GM23338 (cell line): ENCODE measurements around the gene GNPTG. TPM values are rescaled to one million over a fixed set of nuclear protein-coding genes. Genes with fewer than 3 reads are reported as not detected.
A peak's percentile ranks its signal among the peaks of the same experiment; 100 is the strongest.

ENCODE experiments used
- ATAC-seq: fragments of 200-7000 bp; cut with Tn5 transposase; 3 replicates; pipeline ENCODE4 v1.9.1; 2020
- DNase-seq: peaks from one replicate; pipeline ENCODE4 v3.0.0-alpha.2; 2015; ENCODE audit warnings: low spot score
- H2AFZ ChIP-seq: fragments of 200-600 bp; sonication (generic); 2 replicates; pipeline ENCODE4 v1.8.0; 2016; ENCODE audit warnings: antibody characterized with exemption, mild to moderate bottlenecking, moderate library complexity
- H3F3A ChIP-seq: fragments of 200-600 bp; sonication (generic); replicated peaks from 2 replicates; pipeline ENCODE4 v1.8.0; 2017; ENCODE audit warnings: antibody characterized with exemption, mixed run types, low read depth
- H3K27ac ChIP-seq: fragments of 200-600 bp; sonication (generic); 2 replicates; pipeline ENCODE4 v1.6.1; 2016; ENCODE audit warnings: low read depth
- H3K27me3 ChIP-seq: fragments of 200-600 bp; sonication (generic); 2 replicates; pipeline ENCODE4 v1.8.0; 2016; ENCODE audit warnings: mild to moderate bottlenecking, mixed run types, moderate library complexity; ENCODE audit not compliant: insufficient read depth
- H3K36me3 ChIP-seq: fragments of 200-600 bp; sonication (generic); 2 replicates; pipeline ENCODE4 v1.8.0; 2016; ENCODE audit warnings: mild to moderate bottlenecking; ENCODE audit not compliant: insufficient read depth
- H3K4me1 ChIP-seq: fragments of 200-600 bp; sonication (generic); 2 replicates; pipeline ENCODE4 v1.8.0; 2016; ENCODE audit warnings: mild to moderate bottlenecking, moderate library complexity; ENCODE audit not compliant: insufficient read depth
- H3K4me2 ChIP-seq: fragments of 200-600 bp; sonication (generic); 2 replicates; pipeline ENCODE4 v1.7.1; 2017; ENCODE audit warnings: mixed run types
- H3K4me3 ChIP-seq: fragments of 200-600 bp; sonication (generic); 2 replicates; pipeline ENCODE4 v1.6.1; 2016; ENCODE audit warnings: mixed run types
- H3K79me2 ChIP-seq: fragments of 200-600 bp; sonication (generic); replicated peaks from 2 replicates; pipeline ENCODE4 v1.8.0; 2017; ENCODE audit warnings: mild to moderate bottlenecking; ENCODE audit not compliant: insufficient read depth
- H3K9me2 ChIP-seq: fragments of 200-600 bp; sonication (generic); 2 replicates; pipeline ENCODE4 v1.8.0; 2017; ENCODE audit not compliant: insufficient read depth
- H4K20me1 ChIP-seq: fragments of 200-600 bp; sonication (generic); replicated peaks from 2 replicates; pipeline ENCODE4 v1.8.0; 2017; ENCODE audit warnings: mild to moderate bottlenecking; ENCODE audit not compliant: insufficient read depth
- H3K27ac Mint-ChIP-seq: 2 replicates; pipeline ENCODE4 v1.8.0; 2020; ENCODE audit warnings: inconsistent platforms, mild to moderate bottlenecking, moderate library complexity, mixed read lengths
- H3K27me3 Mint-ChIP-seq: 3 replicates; pipeline ENCODE4 v1.8.0; 2022; ENCODE audit warnings: low read depth, mild to moderate bottlenecking, moderate library complexity, mixed read lengths, inconsistent platforms; ENCODE audit not compliant: insufficient read depth, poor library complexity
- H3K36me3 Mint-ChIP-seq: 3 replicates; pipeline ENCODE4 v1.8.0; 2021; ENCODE audit warnings: low read depth, mild to moderate bottlenecking, inconsistent platforms, moderate library complexity, mixed read lengths
- H3K4me1 Mint-ChIP-seq: 3 replicates; pipeline ENCODE4 v1.8.0; 2020; ENCODE audit warnings: mild to moderate bottlenecking, inconsistent platforms, mixed read lengths
- H3K4me3 Mint-ChIP-seq: 3 replicates; pipeline ENCODE4 v1.8.0; 2021; ENCODE audit warnings: moderate library complexity, mild to moderate bottlenecking, inconsistent platforms, mixed read lengths
- H3K9me3 Mint-ChIP-seq: 3 replicates; pipeline ENCODE4 v1.8.0; 2020; ENCODE audit warnings: moderate library complexity, mild to moderate bottlenecking, inconsistent platforms, mixed read lengths
- CREB1 ChIP-seq: fragments of 250-450 bp; sonication (Bioruptor Pico); IDR thresholded peaks from 2 replicates; pipeline ENCODE4 v1.5.0; 2020; ENCODE audit warnings: low read depth, mild to moderate bottlenecking, moderate library complexity
- EZH2 ChIP-seq: fragments of 200-600 bp; sonication (generic); IDR thresholded peaks from one replicate; pipeline ENCODE4 v1.8.0; 2017; ENCODE audit warnings: antibody characterized with exemption, mild to moderate bottlenecking, low read depth; ENCODE audit not compliant: unreplicated experiment
- EZH2phosphoT487 ChIP-seq: fragments of 200-600 bp; sonication (generic); IDR thresholded peaks from one replicate; pipeline ENCODE4 v1.8.1; 2018; ENCODE audit warnings: antibody characterized with exemption; ENCODE audit not compliant: unreplicated experiment
- JUNB ChIP-seq: IDR thresholded peaks from one replicate; pipeline ENCODE4 v1.6.1; 2016; ENCODE audit warnings: antibody characterized with exemption; ENCODE audit not compliant: unreplicated experiment
- STAT1 ChIP-seq: IDR thresholded peaks from one replicate; pipeline ENCODE4 v1.6.1; 2016; ENCODE audit warnings: antibody characterized with exemption; ENCODE audit not compliant: unreplicated experiment
- ZNF114 ChIP-seq: fragments of 250-450 bp; sonication (Bioruptor Pico); IDR thresholded peaks from 2 replicates; pipeline ENCODE4 v1.5.0; 2020; ENCODE audit warnings: mild to moderate bottlenecking, moderate library complexity
- polyA plus RNA-seq: library from polyadenylated mRNA; unstranded; fragments of >200 nt; fragmentation: Nextera tagmentation; extraction: Ambion mirVana; gene quantifications from 2 replicates; pipeline ENCODE4 v1.2.1, GENCODE V29; 2016
- total RNA-seq: library from RNA; depleted of rRNA; stranded (reverse); fragments of >200 nt; shearing (Covaris generic); gene quantifications from 2 replicates; pipeline ENCODE4 v1.2.3, GENCODE V29; 2014
- TF ChIP-seq, protein P1 (sequence below): IDR thresholded peaks from 2 replicates; pipeline ENCODE4 v1.6.1; 2016; ENCODE audit warnings: antibody characterized with exemption
- TF ChIP-seq, protein P2 (sequence below): IDR thresholded peaks from one replicate; pipeline ENCODE4 v1.6.1; 2018; ENCODE audit warnings: antibody characterized with exemption; ENCODE audit not compliant: unreplicated experiment

GNPTG gene
- total and polyA plus RNA-seq, 2 experiments from 2014 or later: 23.3 to 41.0 TPM

DNA sequence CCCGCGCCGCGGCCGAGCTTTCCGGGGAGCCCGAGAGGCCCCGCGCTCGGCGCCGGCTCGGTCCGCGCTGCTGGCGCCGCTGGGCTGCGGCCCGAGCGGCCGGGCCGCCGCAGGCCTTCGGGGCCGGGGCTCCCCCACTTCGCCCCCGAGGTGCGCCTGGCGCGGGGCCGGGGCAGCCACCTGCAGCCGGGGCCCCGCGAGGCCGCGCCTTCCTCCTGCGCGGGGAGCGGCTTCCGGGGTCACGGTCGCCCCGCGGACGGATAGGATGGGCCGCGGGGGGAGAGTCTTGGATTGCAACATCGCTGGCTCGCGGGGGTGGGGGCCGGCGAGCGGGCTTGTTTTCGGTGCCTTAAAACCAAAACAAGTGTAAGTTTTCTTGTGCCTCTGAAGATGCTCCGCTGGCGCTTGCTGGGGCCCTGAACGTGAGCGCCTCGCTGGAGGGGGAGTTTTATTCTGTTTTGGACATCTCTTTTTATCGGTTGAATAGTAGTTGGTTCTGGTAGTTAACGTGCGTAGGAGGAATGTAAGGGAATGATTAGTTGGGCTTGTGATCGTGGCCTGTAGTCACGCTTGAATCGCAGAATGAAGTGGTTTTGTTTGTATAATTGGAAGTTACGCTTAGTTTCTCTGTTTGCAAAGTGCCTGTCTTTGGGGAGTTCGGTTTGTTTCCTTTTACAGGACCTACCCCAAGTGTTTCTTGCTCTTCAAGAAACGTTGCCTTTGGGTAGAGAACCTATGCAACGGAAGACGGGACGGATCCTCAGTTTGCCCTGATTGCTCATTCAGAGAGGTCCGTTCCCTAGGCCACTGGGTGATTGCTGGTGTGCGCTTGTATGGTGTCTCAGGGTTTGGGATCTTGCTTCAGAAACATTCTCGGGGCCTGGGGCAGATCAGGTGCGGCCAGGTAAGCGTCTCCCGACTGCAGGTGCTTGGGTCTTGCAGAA, 41.6 kb upstream of the GNPTG start (continued):
- TF ChIP-seq, protein P1, sequence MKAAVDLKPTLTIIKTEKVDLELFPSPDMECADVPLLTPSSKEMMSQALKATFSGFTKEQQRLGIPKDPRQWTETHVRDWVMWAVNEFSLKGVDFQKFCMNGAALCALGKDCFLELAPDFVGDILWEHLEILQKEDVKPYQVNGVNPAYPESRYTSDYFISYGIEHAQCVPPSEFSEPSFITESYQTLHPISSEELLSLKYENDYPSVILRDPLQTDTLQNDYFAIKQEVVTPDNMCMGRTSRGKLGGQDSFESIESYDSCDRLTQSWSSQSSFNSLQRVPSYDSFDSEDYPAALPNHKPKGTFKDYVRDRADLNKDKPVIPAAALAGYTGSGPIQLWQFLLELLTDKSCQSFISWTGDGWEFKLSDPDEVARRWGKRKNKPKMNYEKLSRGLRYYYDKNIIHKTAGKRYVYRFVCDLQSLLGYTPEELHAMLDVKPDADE: no peak
- TF ChIP-seq JUNB: no peak
- no peak for TF ChIP-seq STAT1
- no peak for TF ChIP-seq EZH2
- TF ChIP-seq, protein P2, sequence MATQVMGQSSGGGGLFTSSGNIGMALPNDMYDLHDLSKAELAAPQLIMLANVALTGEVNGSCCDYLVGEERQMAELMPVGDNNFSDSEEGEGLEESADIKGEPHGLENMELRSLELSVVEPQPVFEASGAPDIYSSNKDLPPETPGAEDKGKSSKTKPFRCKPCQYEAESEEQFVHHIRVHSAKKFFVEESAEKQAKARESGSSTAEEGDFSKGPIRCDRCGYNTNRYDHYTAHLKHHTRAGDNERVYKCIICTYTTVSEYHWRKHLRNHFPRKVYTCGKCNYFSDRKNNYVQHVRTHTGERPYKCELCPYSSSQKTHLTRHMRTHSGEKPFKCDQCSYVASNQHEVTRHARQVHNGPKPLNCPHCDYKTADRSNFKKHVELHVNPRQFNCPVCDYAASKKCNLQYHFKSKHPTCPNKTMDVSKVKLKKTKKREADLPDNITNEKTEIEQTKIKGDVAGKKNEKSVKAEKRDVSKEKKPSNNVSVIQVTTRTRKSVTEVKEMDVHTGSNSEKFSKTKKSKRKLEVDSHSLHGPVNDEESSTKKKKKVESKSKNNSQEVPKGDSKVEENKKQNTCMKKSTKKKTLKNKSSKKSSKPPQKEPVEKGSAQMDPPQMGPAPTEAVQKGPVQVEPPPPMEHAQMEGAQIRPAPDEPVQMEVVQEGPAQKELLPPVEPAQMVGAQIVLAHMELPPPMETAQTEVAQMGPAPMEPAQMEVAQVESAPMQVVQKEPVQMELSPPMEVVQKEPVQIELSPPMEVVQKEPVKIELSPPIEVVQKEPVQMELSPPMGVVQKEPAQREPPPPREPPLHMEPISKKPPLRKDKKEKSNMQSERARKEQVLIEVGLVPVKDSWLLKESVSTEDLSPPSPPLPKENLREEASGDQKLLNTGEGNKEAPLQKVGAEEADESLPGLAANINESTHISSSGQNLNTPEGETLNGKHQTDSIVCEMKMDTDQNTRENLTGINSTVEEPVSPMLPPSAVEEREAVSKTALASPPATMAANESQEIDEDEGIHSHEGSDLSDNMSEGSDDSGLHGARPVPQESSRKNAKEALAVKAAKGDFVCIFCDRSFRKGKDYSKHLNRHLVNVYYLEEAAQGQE: no peak
- TF ChIP-seq EZH2phosphoT487: no peak

DNA sequence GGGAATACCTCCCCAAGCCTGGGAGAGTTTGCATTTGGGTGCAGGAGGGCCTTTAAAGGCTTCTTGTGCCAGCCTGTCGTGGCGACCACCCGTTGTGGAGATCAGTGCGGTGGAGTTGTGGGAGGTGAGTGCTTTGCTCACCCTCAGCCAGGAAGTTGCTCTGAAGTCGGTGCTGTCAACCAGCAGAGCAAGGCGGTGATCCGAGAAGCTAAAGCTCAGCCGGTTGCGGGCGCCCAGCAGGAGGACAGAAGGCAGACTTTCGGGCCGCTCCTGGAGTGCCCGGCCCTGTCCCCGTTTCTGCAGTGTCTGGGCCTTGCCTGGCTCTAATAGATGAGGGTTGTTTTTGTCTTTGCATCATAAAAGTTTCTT, 40.9 kb upstream of the GNPTG start:
- Histone ChIP-seq H2AFZ (no peak overlapping the region), H3K4me2 (peak overlapping the region; percentile 99), H3K4me3 (peak overlapping the region; percentile 99), H3K4me1 (peaks cover 7% of the 10 kb centered on the region; the same call in 1 of the 2 replicates), H3K27ac (0 out of 2 replicates have a peak overlapping the region, but pooled peaks have one; percentile 45), H4K20me1 (peaks cover 39% of the 10 kb centered on the region), H3K9me2 (no peaks in the 10 kb centered on the region), H3F3A (no peaks in the 10 kb centered on the region), H3K79me2 (peaks cover 58% of the 10 kb centered on the region), H3K27me3 (no peaks in the 10 kb centered on the region), H3K36me3 (peaks cover 9% of the 10 kb centered on the region; the same call in 1 of the 2 replicates)
- ATAC-seq (peak; percentile 5), DNase-seq (no peak)
- Mint-ChIP-seq H3K4me3 (peak overlapping the region; percentile 96), H3K4me1 (peaks cover 4% of the 10 kb centered on the region; the same call in 2 of the 3 replicates), H3K27me3 (peaks cover 20% of the 10 kb centered on the region), H3K9me3 (no peaks in the 10 kb centered on the region; the same call in 2 of the 3 replicates), H3K27ac (peak overlapping the region; percentile 96), H3K36me3 (peaks cover 33% of the 10 kb centered on the region)
- no peak for TF ChIP-seq ZNF114 (CRISPR knock-in tag)
- no peak for TF ChIP-seq CREB1 (CRISPR knock-in tag)
- TF ChIP-seq STAT1: no peak
